ENCODE results near the gene KYAT1.
"Not testable (repeated sequence)": the region's sequence is repeated elsewhere in the genome, so short reads cannot be mapped to it uniquely, and the experiment has no call there.

The KYAT1 gene

DNA sequence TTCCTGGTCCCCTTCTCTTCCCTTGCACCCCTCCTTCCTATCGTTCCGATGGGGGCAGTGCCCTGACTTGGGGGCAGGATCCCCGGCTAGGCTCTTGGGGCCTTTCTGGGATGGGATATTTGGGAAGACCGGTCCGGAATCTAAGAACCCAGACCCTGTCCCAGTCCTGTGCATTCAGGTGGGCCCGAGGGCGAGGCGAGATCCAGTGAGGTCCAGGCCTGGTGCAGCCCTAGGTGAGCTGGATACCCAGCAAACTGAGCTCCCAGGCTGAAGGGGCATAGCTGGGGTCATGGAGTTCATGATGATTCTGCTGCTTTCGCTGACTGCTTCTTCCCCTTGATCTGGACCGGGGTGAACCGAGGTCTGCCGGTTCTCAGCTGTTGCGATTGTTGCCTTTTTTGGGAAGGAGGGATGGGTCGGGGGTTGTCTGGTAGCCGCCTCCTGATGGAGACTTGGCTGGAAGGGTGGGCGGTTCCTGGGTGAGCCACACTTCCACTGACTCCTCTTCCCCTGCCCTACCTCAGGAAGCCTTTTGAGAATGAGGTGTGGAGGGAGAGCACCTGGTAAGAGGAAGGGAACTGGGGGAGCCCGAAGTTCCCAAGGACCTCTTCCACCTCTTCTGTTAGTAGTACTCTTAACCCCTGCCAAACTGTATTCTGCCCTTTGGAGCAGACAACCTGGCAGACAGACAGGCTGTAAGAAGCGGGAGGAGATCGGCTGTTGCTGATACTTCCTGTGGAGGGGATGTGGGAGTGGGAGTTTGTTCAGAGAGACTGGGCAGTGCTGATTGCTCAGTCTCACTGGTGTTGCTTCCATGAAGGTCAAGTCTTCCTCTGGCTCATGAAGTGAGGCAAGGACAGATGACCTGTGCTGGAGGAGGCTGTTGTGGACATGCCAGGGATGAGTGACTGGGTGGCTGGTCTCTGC is 1.2 kb upstream of the KYAT1 start:
- no peak for DNase-seq

DNA sequence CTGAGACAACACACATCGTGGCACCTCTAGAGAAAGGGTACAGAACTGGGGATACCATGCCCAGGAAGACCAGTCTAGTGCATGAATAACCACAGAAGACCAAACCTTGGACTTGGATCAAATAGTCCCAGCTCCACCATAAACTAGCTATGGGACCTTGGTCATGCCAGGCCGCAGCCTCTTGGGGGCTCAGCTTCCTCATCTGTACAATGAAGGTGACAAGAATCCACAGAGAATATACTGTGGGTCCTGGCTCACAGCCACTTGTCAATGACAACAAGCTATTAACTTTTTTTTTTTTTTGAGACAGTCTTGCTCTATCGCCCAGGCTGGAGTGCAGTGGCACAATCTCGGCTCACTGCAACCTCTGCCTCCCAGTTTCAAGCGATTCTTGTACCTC is 3.9 kb downstream of the KYAT1 start:
- DNase-seq = no peak

DNA sequence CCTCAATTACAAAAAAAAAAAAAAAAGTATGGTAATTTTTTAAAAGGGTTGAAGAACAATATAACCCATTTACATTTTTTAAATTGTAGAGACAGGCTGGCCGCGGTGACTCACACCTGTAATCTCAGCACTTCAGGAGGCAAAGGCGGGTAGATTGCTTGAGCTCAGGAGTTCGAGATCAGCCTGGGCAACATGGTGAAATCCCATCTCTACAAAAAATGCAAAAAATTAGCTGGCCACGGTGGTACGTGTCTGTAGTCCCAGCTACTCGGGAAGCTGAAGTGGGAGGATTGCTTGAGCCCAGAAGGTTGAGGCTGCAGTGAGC is 10.8 kb downstream of the KYAT1 start:
- not testable (repeated sequence) for DNase-seq

- no peak for DNase-seq
Measured at GRCh38 chr9:128870128-128870940, 11.4 kb downstream of the KYAT1 start.

DNA sequence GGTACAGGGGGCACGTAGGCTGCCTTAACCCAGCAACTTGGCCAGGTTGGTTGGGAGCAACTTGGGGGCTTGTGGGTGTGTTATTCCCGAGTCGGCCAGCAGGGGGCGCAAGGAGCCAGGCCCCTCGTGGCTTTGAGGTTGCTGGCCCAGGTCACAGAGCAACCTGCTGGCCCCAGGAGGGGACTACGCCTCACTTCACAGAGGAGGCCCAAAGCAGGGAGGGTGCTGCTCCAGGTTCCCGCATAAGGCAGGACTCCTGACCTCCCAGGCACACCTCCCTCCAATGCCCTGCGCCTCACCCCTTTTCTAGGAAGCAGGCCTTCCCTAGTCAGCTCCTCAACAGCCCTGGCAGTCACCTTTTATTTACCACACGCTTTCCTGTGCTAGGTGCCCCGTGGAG is 18.1 kb downstream of the KYAT1 start:
- peak; percentile 11 for DNase-seq

DNA sequence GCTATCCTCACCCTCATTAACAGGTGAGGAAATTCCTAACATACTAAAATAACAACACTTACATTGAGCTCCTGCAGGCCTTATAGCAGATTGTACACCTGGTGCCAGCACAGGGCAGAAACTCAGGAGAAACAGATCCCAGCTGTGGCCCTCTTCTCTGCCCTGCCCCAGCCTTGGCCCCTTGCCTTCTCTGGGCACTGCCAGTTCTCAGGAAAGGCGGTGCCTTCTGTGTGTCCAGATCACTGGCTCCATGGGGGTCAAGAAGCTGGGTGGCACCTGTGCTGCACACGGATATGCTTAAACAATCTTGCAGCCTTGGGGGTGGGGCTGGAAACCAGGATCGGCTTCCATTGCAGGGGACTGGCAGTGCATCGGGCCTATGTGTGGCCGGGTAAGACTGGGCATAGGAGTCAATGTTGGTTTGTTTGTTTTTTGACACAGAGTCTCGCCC is 19.3 kb downstream of the KYAT1 start:
- DNase-seq = no peak

GRCh38 chr9:128861501-128861900 is 20.2 kb downstream of the KYAT1 start:
- DNase-seq = no peak

- no peak for DNase-seq
Measured at GRCh38 chr9:128860937-128861336, 20.8 kb downstream of the KYAT1 start.

GRCh38 chr9:128858476-128858875 is 23.3 kb downstream of the KYAT1 start:
- DNase-seq = not testable (repeated sequence)

- DNase-seq = not testable (repeated sequence)
Measured at GRCh38 chr9:128854454-128854853, 27.3 kb downstream of the KYAT1 start.

- not testable (repeated sequence) for DNase-seq
Measured at GRCh38 chr9:128852646-128853045, 29.1 kb downstream of the KYAT1 start.

DNA sequence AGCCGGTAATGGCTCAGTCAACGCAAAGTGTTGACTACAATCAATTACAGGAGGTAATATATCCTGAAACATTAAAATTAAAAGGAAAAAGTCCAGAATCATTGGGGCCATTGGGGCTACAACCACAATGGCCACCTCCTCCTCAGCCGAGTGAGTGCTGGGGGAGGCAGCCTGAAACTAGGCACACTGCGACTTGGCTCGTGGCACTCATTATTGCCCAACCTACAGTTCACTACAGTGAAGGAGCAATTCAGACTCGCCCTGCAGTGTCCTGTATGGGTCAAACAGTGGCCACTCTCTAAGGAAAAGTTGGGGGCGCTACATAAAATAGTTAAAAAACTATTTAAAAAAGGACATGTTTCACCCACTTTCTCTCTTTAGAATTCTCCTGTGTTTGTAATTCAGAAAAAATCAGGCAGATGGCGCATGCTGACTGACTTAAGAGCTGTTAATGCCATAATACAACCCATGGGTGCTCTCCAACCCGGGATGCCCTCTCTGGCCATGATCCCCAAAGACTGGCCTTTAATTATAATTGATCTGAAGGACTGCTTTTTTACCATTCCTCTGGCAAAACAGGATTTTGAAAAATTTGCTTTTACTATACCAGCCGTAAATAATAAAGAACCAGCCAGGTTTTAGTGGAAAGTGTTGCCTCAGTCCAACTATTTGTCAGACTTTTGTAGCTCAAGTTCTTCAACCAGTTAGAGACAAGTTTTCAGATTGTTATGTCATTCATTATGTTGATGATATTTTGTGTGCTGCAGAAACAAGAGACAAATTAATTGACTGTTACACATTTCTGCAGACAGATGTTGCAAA is 29.8 kb downstream of the KYAT1 start:
- not testable (repeated sequence) for DNase-seq

DNA sequence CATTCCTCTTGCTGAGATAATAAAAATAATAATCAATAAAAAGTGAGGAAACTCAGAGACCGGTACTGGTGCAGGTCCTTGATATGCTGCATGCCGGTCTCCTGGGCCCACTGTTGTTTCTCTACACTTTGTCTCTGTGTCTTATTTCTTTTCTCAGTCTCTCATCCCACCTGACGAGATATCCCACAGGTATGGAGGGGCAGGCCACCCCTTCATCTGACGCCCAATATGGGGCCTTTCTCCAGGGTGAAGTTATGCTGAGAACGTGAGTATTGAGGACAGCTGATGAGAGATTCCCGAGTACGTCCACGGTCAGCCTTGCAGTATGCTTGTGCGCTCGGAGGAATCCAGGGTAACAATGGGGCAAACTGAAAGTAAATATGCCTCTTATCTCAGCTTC is 30.7 kb downstream of the KYAT1 start:
- not testable (repeated sequence) for DNase-seq

DNA sequence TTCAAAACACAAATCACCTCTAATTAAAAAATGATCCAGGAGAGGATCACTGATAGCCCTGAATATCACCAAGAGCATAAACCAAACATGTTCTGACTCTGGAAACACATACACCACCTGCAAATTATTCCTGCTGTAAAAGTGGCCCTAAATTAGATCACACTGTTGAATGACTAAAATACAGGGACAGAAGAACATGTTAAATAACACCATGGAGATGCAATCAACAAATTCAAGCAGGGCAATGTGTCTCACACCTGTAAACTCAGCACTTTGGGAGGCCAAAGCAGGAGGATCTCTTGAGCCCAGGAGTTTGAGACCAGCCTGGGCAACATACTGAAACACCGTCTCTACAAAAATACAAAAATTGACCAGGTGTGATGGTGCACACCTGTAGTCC is 33.9 kb downstream of the KYAT1 start:
- DNase-seq = no peak

DNA sequence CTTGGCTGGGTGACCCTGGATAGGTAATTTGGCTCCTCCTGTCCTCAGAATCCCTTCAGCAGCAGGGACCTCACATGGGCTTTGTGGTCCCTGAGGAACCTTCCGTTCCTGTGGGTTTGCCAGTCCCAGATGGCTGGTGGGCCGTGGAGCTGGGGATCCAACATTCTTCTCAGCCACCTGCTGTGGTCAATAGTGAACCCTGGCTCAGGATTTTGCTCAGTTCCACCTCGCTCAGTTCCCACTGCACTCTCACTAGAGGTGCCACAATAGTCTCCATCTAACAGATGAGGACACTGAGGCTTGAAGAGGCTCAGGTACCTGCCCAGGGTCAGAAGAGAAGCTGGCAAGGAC is 35.1 kb downstream of the KYAT1 start:
- DNase-seq = no peak

GRCh38 chr9:128845186-128845931 is 36.4 kb downstream of the KYAT1 start:
- DNase-seq = no peak

DNA sequence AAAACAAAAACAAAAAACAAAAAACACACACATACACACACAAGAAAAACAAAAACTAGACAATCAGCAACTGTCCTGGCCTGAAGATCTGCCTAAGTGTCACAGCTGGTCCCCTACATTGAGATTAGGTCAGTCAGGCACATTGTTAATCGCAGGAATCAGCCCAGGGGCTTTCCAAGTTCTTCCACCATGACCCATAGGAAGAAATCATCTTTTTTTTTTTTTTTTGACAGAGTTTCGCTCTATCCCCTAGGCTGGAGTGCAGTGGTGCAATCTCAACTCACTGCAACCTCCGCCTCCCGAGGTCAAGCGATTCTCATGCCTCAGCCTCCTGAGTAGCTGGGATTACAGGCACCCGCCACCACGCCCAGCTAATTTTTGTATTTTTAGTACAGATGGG is 38.6 kb downstream of the KYAT1 start:
- DNase-seq = not testable (repeated sequence)

GRCh38 chr9:128841694-128842492 is 39.9 kb downstream of the KYAT1 start:
- no peak for DNase-seq

- no peak for DNase-seq
Measured at GRCh38 chr9:128840524-128840923, 41.2 kb downstream of the KYAT1 start.

GRCh38 chr9:128838338-128838737 is 43.4 kb downstream of the KYAT1 start:
- DNase-seq = no peak

DNA sequence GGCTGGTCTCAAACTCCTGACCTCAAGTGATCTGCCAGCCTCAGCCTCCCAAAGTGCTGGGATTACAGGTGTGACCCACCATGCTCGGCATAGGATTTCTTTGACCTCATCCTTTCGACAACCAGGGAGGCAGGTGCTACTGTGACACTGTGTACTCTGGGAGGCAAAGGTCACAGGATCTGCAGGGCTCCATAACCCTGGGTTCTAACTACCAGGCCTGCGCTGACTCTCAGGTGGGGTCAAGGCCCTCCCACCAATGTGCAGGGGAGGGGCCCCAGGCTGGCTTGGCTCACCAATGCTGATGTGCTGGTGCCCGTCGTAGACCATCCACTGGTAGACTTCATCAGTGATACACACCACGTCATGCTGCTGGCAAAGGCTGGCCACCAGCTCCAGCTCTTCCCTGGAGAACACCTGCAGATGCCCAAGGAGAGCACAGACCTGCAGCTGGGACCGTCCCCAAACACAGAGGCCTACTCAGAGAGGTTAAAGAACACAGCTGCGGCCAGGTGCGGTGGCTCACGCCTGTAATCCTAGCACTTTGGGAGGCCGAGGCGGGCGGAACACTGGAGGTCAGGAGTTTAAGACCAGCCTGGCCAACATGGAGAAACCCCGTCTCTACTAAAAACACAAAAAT is 45.1 kb downstream of the KYAT1 start:
- no peak for DNase-seq

Data from NCI-H1048 (cell line).